Neural cell (in vitro differentiated cells): ENCODE measurements around the gene EHBP1. TPM values are rescaled to one million over a fixed set of nuclear protein-coding genes. Genes with fewer than 3 reads are reported as not detected.

Experiments used
- H2AFZ ChIP-seq: fragments of 200-600, 300-800 bp; sonication (generic), shearing (Covaris generic); 2 replicates; pipeline ENCODE4 v1.6.0; 2014; ENCODE audit warnings: low read depth, mild to moderate bottlenecking, antibody characterized with exemption, low read length, moderate library complexity
- H3F3A ChIP-seq: fragments of 200-600 bp; shearing (Covaris generic); 2 replicates; pipeline ENCODE4 v1.6.1; 2016; ENCODE audit warnings: mild to moderate bottlenecking, moderate library complexity, mixed read lengths, antibody characterized with exemption, low read length; ENCODE audit not compliant: insufficient read depth, poor library complexity, severe bottlenecking
- H3K27ac ChIP-seq: fragments of 200-600, 300-800 bp; sonication (generic), shearing (Covaris generic); 2 replicates; pipeline ENCODE4 v1.5.1; 2014; ENCODE audit warnings: mild to moderate bottlenecking, low read length, moderate library complexity
- H3K27me3 ChIP-seq: fragments of 300-800, 200-600 bp; sonication (generic), shearing (Covaris generic); 2 replicates; pipeline ENCODE4 v1.6.0; 2014; ENCODE audit warnings: mild to moderate bottlenecking, low read depth, low read length, moderate library complexity; ENCODE audit not compliant: insufficient read depth
- H3K36me3 ChIP-seq: fragments of 300-800, 200-600 bp; sonication (generic), shearing (Covaris generic); 2 replicates; pipeline ENCODE4 v1.5.1; 2014; ENCODE audit warnings: mild to moderate bottlenecking, antibody characterized with exemption, low read length, moderate library complexity; ENCODE audit not compliant: insufficient read depth
- H3K4me2 ChIP-seq: fragments of 300-800, 200-600 bp; sonication (generic), shearing (Covaris generic); 2 replicates; pipeline ENCODE4 v1.6.0; 2014; ENCODE audit warnings: mild to moderate bottlenecking, low read length
- H3K4me3 ChIP-seq: fragments of 300-800, 200-600 bp; sonication (generic), shearing (Covaris generic); 2 replicates; pipeline ENCODE4 v1.5.1; 2014; ENCODE audit warnings: mild to moderate bottlenecking, low read length, moderate library complexity
- H3K79me2 ChIP-seq: fragments of 200-600 bp; shearing (Covaris generic); replicated peaks from 2 replicates; pipeline ENCODE4 v1.6.0; 2014; ENCODE audit warnings: mild to moderate bottlenecking, low read length, moderate library complexity; ENCODE audit not compliant: insufficient read depth
- H3K9ac ChIP-seq: fragments of 300-800, 200-600 bp; sonication (generic), shearing (Covaris generic); 2 replicates; pipeline ENCODE4 v1.6.1; 2016; ENCODE audit warnings: mild to moderate bottlenecking, low read length, mixed read lengths
- H3K9me2 ChIP-seq: fragments of 200-600 bp; shearing (Covaris generic); 2 replicates; pipeline ENCODE4 v1.6.1; 2016; ENCODE audit warnings: mild to moderate bottlenecking, low read length, mixed read lengths; ENCODE audit not compliant: insufficient read depth
- H3K9me3 ChIP-seq: fragments of 200-600, 300-800 bp; sonication (generic), shearing (Covaris generic); 2 replicates; pipeline ENCODE4 v1.6.1; 2016; ENCODE audit warnings: mild to moderate bottlenecking, mixed run types, low read length, moderate library complexity, mixed read lengths
- H4K20me1 ChIP-seq: fragments of 200-600 bp; shearing (Covaris generic); 2 replicates; pipeline ENCODE4 v1.6.1; 2016; ENCODE audit warnings: mild to moderate bottlenecking, mixed run types; ENCODE audit not compliant: insufficient read depth
- EP300 ChIP-seq: fragments of 450-650 bp; conservative IDR thresholded peaks from 2 replicates; pipeline ENCODE4 v1.6.1; 2014; ENCODE audit warnings: antibody characterized with exemption, mild to moderate bottlenecking, moderate library complexity; ENCODE audit not compliant: poor library complexity, severe bottlenecking
- EZH2 ChIP-seq: fragments of 200-600, 300-800 bp; shearing (Covaris generic), sonication (generic); IDR thresholded peaks from 2 replicates; pipeline ENCODE4 v1.6.1; 2014; ENCODE audit warnings: antibody characterized with exemption, low read length, borderline replicate concordance, mild to moderate bottlenecking; ENCODE audit not compliant: insufficient read depth, poor library complexity, severe bottlenecking
- MXI1 ChIP-seq: fragments of 450-650 bp; conservative IDR thresholded peaks from 2 replicates; pipeline ENCODE4 v1.6.1; 2014; ENCODE audit warnings: antibody characterized with exemption, mild to moderate bottlenecking; ENCODE audit not compliant: poor library complexity, severe bottlenecking
- POLR2AphosphoS5 ChIP-seq: IDR thresholded peaks from 2 replicates; pipeline ENCODE4 v1.6.1; 2012
- RAD21 ChIP-seq: fragments of 450-650 bp; conservative IDR thresholded peaks from 2 replicates; pipeline ENCODE4 v1.6.1; 2014; ENCODE audit warnings: antibody characterized with exemption, mild to moderate bottlenecking, moderate library complexity
- REST ChIP-seq: IDR thresholded peaks from 2 replicates; pipeline ENCODE4 v1.6.1; 2012; ENCODE audit warnings: borderline replicate concordance
- SMC3 ChIP-seq: fragments of 450-650 bp; conservative IDR thresholded peaks from 2 replicates; pipeline ENCODE4 v1.6.1; 2014; ENCODE audit warnings: antibody characterized with exemption, mild to moderate bottlenecking, moderate library complexity; ENCODE audit not compliant: poor library complexity
- TAF1 ChIP-seq: IDR thresholded peaks from 2 replicates; pipeline ENCODE4 v1.6.1; 2012; ENCODE audit warnings: low read depth
- polyA plus RNA-seq: library from polyadenylated mRNA; depleted of rRNA; stranded (reverse); fragments of >200 nt; gene quantifications from 2 replicates; pipeline ENCODE4 v1.2.3, GENCODE V29; 2014
- TF ChIP-seq, protein P1 (sequence below): fragments of 450-650 bp; IDR thresholded peaks from 2 replicates; pipeline ENCODE4 v1.5.1; 2014; ENCODE audit warnings: antibody characterized with exemption, mild to moderate bottlenecking, moderate library complexity; ENCODE audit not compliant: poor library complexity, severe bottlenecking

Gene EHBP1
- polyA plus RNA-seq, 1 donor from 2014 or later, result 52.6 TPM

GRCh38 chr2:62784341-62784740, 78.8 kb downstream of the EHBP1 start:
- TF ChIP-seq EP300, result no peak
- TF ChIP-seq SMC3, result no peak
- TF ChIP-seq REST, result no peak
- TF ChIP-seq TAF1, result no peak
- TF ChIP-seq POLR2AphosphoS5, result no peak
- TF ChIP-seq EZH2, result no peak
- no peak for TF ChIP-seq RAD21
- TF ChIP-seq, protein P1, sequence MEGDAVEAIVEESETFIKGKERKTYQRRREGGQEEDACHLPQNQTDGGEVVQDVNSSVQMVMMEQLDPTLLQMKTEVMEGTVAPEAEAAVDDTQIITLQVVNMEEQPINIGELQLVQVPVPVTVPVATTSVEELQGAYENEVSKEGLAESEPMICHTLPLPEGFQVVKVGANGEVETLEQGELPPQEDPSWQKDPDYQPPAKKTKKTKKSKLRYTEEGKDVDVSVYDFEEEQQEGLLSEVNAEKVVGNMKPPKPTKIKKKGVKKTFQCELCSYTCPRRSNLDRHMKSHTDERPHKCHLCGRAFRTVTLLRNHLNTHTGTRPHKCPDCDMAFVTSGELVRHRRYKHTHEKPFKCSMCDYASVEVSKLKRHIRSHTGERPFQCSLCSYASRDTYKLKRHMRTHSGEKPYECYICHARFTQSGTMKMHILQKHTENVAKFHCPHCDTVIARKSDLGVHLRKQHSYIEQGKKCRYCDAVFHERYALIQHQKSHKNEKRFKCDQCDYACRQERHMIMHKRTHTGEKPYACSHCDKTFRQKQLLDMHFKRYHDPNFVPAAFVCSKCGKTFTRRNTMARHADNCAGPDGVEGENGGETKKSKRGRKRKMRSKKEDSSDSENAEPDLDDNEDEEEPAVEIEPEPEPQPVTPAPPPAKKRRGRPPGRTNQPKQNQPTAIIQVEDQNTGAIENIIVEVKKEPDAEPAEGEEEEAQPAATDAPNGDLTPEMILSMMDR, result no peak
- peaks cover 5% of the 10 kb centered on the region for H3K36me3 ChIP-seq
- no peaks in the 10 kb centered on the region for H4K20me1 ChIP-seq
- H3K79me2 ChIP-seq, result no peaks in the 10 kb centered on the region
- no peak overlapping the region for H3K9ac ChIP-seq
- no peaks in the 10 kb centered on the region for H3K9me2 ChIP-seq
- H3K4me2 ChIP-seq, result no peak overlapping the region
- no peak overlapping the region for H3K27ac ChIP-seq
- no peak overlapping the region for H3K4me3 ChIP-seq
- no peaks in the 10 kb centered on the region for H3K27me3 ChIP-seq
- H3F3A ChIP-seq, result no peaks in the 10 kb centered on the region
- H2AFZ ChIP-seq, result no peak overlapping the region
- no peaks in the 10 kb centered on the region for H3K9me3 ChIP-seq

- no peak overlapping the region for H2AFZ ChIP-seq
- H3K9ac ChIP-seq, result no peak overlapping the region
- no peaks in the 10 kb centered on the region for H3K79me2 ChIP-seq
- no peak overlapping the region for H3K27ac ChIP-seq
- H4K20me1 ChIP-seq, result no peaks in the 10 kb centered on the region
- H3F3A ChIP-seq, result no peaks in the 10 kb centered on the region
- H3K9me3 ChIP-seq, result no peaks in the 10 kb centered on the region
- H3K4me2 ChIP-seq, result no peak overlapping the region
- TF ChIP-seq SMC3 (no peak), REST (no peak), TAF1 (no peak), EP300 (no peak), POLR2AphosphoS5 (no peak), MXI1 (no peak), RAD21 (no peak), EZH2 (no peak)
- TF ChIP-seq, protein P1, result no peak
- H3K9me2 ChIP-seq, result no peaks in the 10 kb centered on the region
- peaks cover 5% of the 10 kb centered on the region for H3K36me3 ChIP-seq
- H3K27me3 ChIP-seq, result no peaks in the 10 kb centered on the region
- no peak overlapping the region for H3K4me3 ChIP-seq
Measured at GRCh38 chr2:62785216-62785615, 79.7 kb downstream of the EHBP1 start.
